ENCODE measurements around the gene MAP2K3.
"Not testable (repeated sequence)": the region's sequence is repeated elsewhere in the genome, so short reads cannot be mapped to it uniquely, and the experiment has no call there.

MAP2K3 gene

DNA sequence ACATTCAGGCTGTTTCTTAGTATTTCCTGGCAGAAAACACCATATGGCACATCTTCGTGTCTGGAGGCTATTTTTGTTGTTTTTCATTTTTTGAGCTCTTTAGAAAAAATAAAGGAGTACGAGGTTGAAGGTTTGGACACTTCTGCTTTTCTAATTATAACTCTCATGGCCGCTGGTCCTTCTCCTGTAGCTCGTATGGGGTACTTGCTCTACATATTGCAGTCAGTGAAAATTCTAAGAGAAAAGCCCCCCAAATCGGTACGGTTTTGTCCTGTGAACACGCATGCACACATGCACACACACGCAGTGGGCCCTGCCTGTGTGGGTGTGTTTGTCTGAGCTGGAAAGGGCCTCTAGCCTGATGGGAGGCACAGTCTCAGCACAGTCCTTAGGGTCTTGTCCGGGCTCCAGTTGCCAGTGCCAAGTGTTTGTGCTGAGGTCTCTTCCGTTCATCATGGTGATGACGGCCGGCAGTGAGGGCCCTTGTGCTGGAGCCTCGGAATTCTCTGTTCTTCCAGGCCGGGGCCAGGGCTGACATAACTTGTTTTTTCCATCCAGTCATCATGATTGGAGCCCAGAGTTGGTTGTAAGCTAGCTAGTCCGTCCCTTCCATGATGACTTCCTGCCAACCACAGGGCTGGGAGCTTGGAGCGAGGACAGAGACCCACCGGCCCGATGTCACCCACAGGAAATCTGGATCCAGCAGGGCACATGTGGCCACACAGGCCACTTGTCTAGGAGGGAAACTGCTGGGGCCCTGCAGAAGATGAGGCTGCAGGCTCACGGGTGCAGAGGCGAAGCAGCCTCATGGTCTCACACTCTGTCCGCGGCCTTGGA lies 26.5 kb downstream of the MAP2K3 start:
- not testable (repeated sequence) for DNase-seq (ENCODE audit: low spot score)

GRCh38 chr17:21313320-21313719 lies 28.8 kb downstream of the MAP2K3 start:
- DNase-seq (ENCODE audit: low spot score): no peak

DNA sequence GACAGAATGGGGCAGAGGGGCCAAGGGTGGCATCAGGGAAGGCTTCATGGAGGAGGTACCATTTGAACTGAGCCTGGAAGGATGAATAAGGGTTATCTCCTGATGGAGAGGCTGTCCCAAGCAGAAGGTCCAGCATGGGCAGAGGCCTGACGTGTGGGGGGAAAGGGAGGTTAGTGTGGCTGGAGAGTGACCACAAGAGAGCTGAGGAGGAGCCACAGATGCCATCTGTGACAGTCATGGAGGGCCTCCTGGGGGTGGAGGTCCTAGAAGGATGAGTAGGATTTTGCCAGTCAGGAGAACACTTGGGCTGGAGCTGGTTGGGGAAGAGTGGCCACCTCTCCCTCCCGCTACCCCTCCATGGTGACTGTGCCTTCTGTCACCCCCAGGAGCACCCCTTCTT lies 29.2 kb downstream of the MAP2K3 start:
- not testable (repeated sequence) for DNase-seq (ENCODE audit: low spot score)

- not testable (repeated sequence) for DNase-seq (ENCODE audit: low spot score)
Observed at GRCh38 chr17:21314261-21314664, 29.8 kb downstream of the MAP2K3 start.

GRCh38 chr17:21314701-21315111 lies 30.2 kb downstream of the MAP2K3 start:
- DNase-seq (ENCODE audit: low spot score): not testable (repeated sequence)

DNA sequence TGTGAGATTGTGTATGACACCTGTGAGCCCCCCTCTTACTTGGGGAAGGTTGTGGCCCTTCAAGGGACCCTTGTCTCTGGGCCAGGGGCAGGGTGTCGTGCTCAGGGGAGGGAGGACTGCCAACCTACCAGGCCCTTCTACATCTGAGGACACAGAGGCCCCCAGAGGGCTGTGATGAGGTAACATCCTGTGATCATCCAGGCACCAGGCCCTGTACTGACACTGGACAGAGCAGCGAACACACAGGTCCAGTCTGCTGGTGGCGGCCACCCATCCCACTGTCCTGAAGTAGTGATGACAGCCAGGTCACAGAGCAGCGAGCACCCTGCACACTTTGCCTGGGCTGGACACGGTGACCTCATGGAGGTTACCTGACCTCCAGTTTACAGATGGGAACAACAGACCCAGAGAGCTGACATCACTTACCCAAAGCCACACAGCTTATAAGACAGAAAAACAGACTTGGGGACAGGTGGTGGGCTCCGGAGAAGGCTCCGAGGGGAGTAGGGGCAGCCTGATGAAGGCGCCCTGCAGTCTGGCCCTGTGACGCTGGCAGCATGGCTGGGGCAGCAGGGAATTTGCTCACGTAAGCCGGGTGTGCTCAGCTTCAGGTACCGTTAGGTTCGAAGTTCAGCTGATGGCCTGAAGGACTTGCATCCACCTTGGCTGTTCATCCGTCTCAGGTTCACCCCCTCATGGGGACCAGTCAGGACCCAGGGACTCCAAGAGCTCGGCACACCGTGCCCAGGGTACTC lies 30.9 kb downstream of the MAP2K3 start:
- not testable (repeated sequence) for DNase-seq (ENCODE audit: low spot score)

GRCh38 chr17:21316212-21316886 lies 31.8 kb downstream of the MAP2K3 start:
- not testable (repeated sequence) for DNase-seq (ENCODE audit: low spot score)

DNA sequence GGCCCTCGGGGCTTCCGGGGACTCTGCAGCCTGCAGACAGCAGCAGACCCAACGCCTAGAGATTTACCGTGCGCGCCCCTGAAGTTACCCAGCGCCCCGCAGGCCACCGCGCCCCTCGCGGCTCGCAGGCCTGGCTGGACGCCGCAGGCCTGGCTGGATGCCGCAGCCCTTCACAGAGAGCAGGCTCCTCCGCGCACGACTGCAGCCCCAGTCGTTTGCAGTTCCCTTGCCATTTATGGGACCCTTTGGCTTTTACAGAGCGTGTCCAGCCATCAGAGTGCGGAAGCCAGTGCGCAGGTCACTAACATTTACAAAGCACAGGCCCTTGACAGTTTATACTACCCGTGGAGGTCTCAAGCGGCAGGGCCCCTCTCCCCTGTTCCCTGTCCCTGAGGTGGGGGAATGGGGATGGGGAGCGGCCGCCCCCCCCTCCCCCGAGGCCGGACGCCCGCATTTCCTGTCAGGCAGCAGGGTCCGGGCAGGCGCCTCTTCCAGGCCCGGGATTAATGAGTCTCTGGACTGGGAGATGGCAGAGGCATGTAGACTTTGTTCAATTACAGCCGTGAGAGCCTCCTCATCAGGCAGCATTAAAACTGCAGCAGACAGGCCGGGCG lies 32.5 kb downstream of the MAP2K3 start:
- DNase-seq (ENCODE audit: low spot score): not testable (repeated sequence)

DNA sequence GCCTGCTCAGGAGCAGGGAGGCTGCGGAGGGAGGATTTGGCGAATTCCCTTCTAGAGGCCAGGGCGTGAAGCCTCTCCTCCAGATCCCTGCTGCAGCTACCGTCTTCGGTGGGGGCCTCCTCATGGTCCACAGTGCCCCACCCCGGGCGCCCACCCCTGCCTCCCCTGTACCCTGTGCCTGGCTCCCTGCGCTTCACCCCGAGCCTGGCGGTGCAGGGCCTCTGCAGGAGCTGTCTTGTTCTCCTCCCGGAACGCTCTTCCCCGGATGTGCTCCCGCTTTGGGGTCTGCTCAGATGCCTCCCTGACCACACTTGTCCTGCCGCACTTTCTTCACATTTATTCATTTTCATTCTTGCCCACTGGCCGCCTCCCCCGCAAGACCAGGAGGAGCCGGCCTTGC lies 33.3 kb downstream of the MAP2K3 start:
- not testable (repeated sequence) for DNase-seq (ENCODE audit: low spot score)

GRCh38 chr17:21318439-21318838 lies 33.9 kb downstream of the MAP2K3 start:
- no peak for DNase-seq (ENCODE audit: low spot score)

DNA sequence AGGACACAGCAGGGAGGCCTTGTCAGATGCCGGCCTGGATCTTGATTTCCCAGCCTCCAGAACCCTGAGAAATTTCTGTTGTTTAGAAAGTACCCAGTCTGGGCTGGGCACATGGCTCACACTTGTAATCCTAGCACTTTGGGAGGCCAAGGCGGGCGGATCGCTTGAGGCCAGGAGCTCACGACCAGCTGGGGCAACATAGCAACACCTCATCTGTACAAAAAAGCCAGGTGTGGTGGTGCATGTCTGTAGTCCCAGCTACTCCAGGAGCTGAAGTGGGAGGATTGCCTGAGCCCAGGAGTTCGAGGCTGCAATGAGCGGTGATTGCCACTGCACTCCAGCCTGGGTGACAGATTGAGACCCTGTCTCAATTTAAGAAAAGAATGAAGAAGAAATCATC lies 34.3 kb downstream of the MAP2K3 start:
- DNase-seq (ENCODE audit: low spot score): not testable (repeated sequence)

GRCh38 chr17:21319256-21319655 lies 34.7 kb downstream of the MAP2K3 start:
- not testable (repeated sequence) for DNase-seq (ENCODE audit: low spot score)

DNA sequence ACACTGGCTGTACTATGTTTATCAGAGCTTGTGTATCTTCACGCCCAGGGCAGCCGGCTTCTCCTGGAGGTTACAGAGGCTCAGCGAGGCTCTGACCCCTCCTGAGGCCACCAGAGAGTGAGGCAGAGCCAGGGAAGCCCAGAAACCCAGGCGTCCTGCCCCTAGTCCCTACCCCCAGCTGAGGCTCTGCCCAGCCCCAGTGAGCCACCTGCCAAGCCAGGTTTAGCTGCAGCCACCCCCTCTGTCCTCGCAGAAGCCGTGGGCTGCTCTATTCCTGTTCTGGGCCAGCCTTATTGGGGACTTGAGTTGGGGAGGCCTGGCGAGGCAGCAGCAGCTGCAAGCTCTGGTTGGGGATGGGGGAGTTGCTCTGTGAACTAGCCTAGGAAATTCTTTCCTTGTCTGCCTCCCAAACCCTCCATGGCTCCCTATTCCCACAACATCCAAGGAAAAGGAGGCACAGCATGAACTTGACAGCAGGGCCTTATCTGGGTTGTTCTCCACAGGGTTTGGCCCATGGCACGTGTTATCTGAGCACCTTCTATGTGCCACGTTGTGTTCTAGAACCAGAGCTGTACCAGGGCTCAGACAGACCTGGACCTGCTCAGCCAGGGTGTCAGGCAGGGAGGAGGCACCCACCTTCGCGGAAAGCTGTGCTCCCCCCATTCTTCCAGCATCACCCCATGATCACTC lies 35.3 kb downstream of the MAP2K3 start:
- DNase-seq (ENCODE audit: low spot score): not testable (repeated sequence)

DNA sequence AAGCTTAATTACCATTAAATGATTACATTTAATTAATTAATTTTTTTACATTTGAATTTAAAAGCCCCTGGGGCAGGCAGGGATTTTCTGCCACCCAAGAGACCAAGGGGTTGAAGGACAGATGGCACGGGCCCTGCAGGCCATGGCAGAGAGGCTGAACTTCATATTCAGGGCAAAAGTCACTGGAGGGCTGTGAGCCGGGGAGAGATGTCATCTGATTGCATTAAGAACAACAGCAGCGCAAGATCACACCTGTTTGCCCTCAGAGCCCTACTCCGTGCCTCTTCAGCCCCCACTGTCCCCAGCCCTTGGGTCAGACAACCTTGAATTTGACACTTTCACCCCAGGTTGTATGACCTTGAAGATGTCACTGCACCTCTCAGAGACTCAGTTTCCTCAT lies 35.9 kb downstream of the MAP2K3 start:
- not testable (repeated sequence) for DNase-seq (ENCODE audit: low spot score)

- not testable (repeated sequence) for DNase-seq (ENCODE audit: low spot score)
Observed at GRCh38 chr17:21321061-21321460, 36.5 kb downstream of the MAP2K3 start.

DNA sequence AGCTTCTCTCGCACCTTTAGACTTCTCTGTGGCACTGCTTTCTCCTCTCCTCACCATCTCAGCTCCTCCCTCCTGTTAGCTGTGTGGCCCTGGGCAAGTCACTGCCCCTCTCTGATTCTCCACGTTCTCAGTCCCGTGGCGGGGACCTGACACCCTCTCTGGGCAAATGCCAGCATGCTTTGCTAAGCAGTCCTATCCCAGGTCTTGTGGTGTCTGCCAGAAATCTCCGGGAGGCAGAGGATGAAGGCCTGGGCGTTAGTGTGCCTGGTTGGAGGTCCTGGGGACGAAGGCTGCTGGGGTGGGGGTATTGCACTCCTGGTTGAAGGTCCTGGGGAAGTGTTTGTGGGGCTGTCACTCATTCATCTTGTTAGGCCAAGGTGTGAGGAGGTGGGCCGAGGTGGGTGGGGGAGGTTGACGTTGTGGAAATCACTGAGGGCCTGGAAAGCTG lies 37.3 kb downstream of the MAP2K3 start:
- DNase-seq (ENCODE audit: low spot score): not testable (repeated sequence)

- DNase-seq (ENCODE audit: low spot score): not testable (repeated sequence)
Observed at GRCh38 chr17:21323257-21324111, 39.0 kb downstream of the MAP2K3 start.

DNA sequence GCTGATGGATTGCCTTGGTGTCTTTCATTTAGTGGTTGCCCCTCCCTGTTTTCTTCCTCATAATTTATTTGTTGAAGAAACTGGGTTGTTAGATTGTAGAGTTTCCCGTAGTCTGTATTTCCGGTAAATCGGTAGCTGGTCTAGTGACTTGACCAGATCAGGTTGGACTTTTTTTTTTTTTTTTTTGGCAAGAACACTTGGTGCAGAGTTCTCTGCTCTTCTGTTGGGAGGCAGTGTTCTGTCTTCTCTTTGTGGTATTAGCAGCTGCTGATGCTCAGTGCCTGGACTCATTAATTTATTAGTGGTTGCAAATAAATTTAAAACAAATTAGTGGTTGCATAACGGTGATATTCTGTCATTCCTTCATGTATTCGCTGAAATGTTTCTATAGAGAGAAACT lies 40.2 kb downstream of the MAP2K3 start:
- DNase-seq (ENCODE audit: low spot score): not testable (repeated sequence)

DNA sequence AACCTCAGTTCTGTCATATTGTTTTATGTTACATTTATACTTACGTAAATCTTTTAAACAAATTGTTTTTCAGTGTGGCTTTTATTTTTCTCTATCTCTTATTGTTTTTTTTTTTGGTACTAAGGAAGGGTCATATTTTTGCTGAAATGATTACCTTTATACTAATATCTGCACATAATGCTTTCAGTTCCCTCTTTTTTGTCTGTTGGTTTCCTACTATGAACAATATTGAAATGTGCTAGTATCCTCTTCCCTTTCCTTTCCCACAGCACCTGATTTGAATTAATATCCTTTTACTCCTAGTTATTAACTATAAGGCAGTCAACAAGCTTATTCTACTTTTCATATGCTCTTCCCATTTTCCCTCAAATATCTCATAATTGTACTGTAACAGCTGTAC lies 43.4 kb downstream of the MAP2K3 start:
- DNase-seq (ENCODE audit: low spot score): not testable (repeated sequence)

GRCh38 chr17:21328778-21329177 lies 44.3 kb downstream of the MAP2K3 start:
- not testable (repeated sequence) for DNase-seq (ENCODE audit: low spot score)
